HCT116 (cell line): ENCODE measurements around the gene CCND1. TPM values are rescaled to one million over a fixed set of nuclear protein-coding genes. Genes with fewer than 3 reads are reported as not detected.

Experiments used
- ATAC-seq: fragments of 200-7000 bp; cut with Tn5 transposase; 2 replicates; pipeline ENCODE4 v1.9.1; 2020; ENCODE audit warnings: mild to moderate bottlenecking, moderate library complexity
- BruUV-seq: library from RNA; stranded (reverse); fragments of 400-500 nt; replicated peaks from 2 replicates; lab custom pipeline; 2021; lab: Mats Ljungman, UMichigan
- CTCF ChIA-PET: fragments of 300-600 bp; sonication (Branson Sonifier 250); formaldehyde crosslinking; loops from one replicate; lab custom pipeline; 2021; ENCODE audit warnings: antibody characterized with exemption; lab: Charles Lee
- POLR2A ChIA-PET: fragments of 300-600, 350-600 bp; sonication (Branson Sonifier 250); formaldehyde crosslinking; loops from one replicate; lab custom pipeline; 2021; ENCODE audit warnings: antibody characterized with exemption; lab: Charles Lee
- RAD21 ChIA-PET, 2 experiments: fragments of 300-600 bp; sonication (Branson Sonifier 250); formaldehyde crosslinking; loops; one replicate each; lab custom pipeline; 2023; ENCODE audit warnings: low total read pairs in 2 of 2; ENCODE audit not compliant: uncharacterized antibody in 2 of 2, unreplicated experiment in 2 of 2, low non-redundant PET in 1 of 2; lab: Charles Lee
- DNase-seq: peaks from one replicate; pipeline ENCODE4 v3.0.0-alpha.2; 2010; ENCODE audit warnings: low read depth, low spot score
- H2AFZ ChIP-seq: fragments of 200-600 bp; shearing (Covaris generic), sonication (generic); 2 replicates; pipeline ENCODE4 v1.6.1; 2017; ENCODE audit warnings: low read depth, mixed run types, mixed read lengths, antibody characterized with exemption, low read length; ENCODE audit not compliant: poor library complexity, severe bottlenecking
- H3K27ac ChIP-seq: 2 replicates; pipeline ENCODE4 v1.5.1; 2012; ENCODE audit warnings: low read depth, low read length
- H3K27me3 ChIP-seq: fragments of 200-600 bp; sonication (generic); 2 replicates; pipeline ENCODE4 v1.6.1; 2016; ENCODE audit warnings: mixed run types, low read length, mixed read lengths; ENCODE audit not compliant: insufficient read depth
- H3K36me3 ChIP-seq, 2 experiments: fragments of 200-500 bp in 1 of 2; fragments of 200-600 bp in 1 of 2; sonication (Bioruptor generic) in 1 of 2; sonication (generic) in 1 of 2; 2 replicates each; pipeline versions ENCODE4 v1.5.1 to v1.6.1; 2014 to 2016; ENCODE audit warnings: low read length in 2 of 2, inconsistent platforms in 1 of 2, mixed read lengths in 1 of 2, mixed run types in 1 of 2; ENCODE audit not compliant: insufficient read depth in 2 of 2, control insufficient read depth in 1 of 2
- H3K4me1 ChIP-seq, 2 experiments: fragments of 200-600 bp in 1 of 2; sonication (generic) in 1 of 2; 2 replicates each; pipeline versions ENCODE4 v1.5.1 to v1.6.1; 2012 to 2017; ENCODE audit warnings: low read length in 2 of 2, inconsistent platforms in 1 of 2, mild to moderate bottlenecking in 1 of 2, mixed read lengths in 1 of 2, mixed run types in 1 of 2, moderate library complexity in 1 of 2; ENCODE audit not compliant: insufficient read depth in 2 of 2, control insufficient read depth in 1 of 2
- H3K4me2 ChIP-seq: fragments of 200-600 bp; sonication (generic); 2 replicates; pipeline ENCODE4 v1.6.1; 2017; ENCODE audit warnings: mixed run types, low read length, mixed read lengths
- H3K4me3 ChIP-seq, 2 experiments: fragments of 200-600 bp in 1 of 2; sonication (generic) in 1 of 2; replicated peaks in 1 of 2; 2 replicates each; pipeline ENCODE4 v1.5.1; 2011 to 2016; ENCODE audit warnings: low read length in 2 of 2, control low read depth in 1 of 2, low read depth in 1 of 2, mild to moderate bottlenecking in 1 of 2, mixed read lengths in 1 of 2, mixed run types in 1 of 2
- H3K79me2 ChIP-seq: fragments of 200-600 bp; sonication (generic); 2 replicates; pipeline ENCODE4 v1.6.1; 2017; ENCODE audit warnings: mild to moderate bottlenecking, mixed run types, low read length, moderate library complexity, mixed read lengths; ENCODE audit not compliant: insufficient read depth
- H3K9ac ChIP-seq: fragments of 200-600 bp; sonication (generic); 2 replicates; pipeline ENCODE4 v1.6.1; 2016; ENCODE audit warnings: low read length, mixed read lengths
- H3K9me2 ChIP-seq: fragments of 200-600 bp; sonication (generic), shearing (Covaris generic); 2 replicates; pipeline ENCODE4 v1.6.1; 2017; ENCODE audit warnings: mixed run types, mild to moderate bottlenecking, moderate library complexity; ENCODE audit not compliant: insufficient read depth
- H3K9me3 ChIP-seq, 2 experiments: fragments of 200-500 bp in 1 of 2; fragments of 200-600 bp in 1 of 2; sonication (Bioruptor generic) in 1 of 2; sonication (generic) in 1 of 2; 2 replicates each; pipeline ENCODE4 v1.6.1; 2014 to 2017; ENCODE audit warnings: low read length in 2 of 2, mixed read lengths in 2 of 2, inconsistent platforms in 1 of 2, low read depth in 1 of 2, mild to moderate bottlenecking in 1 of 2, mixed run types in 1 of 2, moderate library complexity in 1 of 2; ENCODE audit not compliant: control insufficient read depth in 1 of 2, insufficient read depth in 1 of 2
- H4K20me1 ChIP-seq: fragments of 200-600 bp; sonication (generic), shearing (Covaris generic); 2 replicates; pipeline ENCODE4 v1.6.1; 2017; ENCODE audit warnings: mixed run types, mild to moderate bottlenecking, moderate library complexity; ENCODE audit not compliant: insufficient read depth
- CBX3 ChIP-seq: IDR thresholded peaks from 2 replicates; pipeline ENCODE4 v1.6.1; 2012; ENCODE audit warnings: low read depth
- CTCF ChIP-seq, 3 experiments: fragments of 200-600 bp in 1 of 3; sonication (generic) in 1 of 3; IDR thresholded peaks in 2 of 3; conservative IDR thresholded peaks in 1 of 3; 2 replicates each; pipeline ENCODE4 v1.5.1; 2012 to 2017; ENCODE audit warnings: low read depth in 2 of 3, low read length in 2 of 3, antibody characterized with exemption in 1 of 3, borderline replicate concordance in 1 of 3, control low read depth in 1 of 3, mild to moderate bottlenecking in 1 of 3, mixed read lengths in 1 of 3, mixed run types in 1 of 3, moderate library complexity in 1 of 3; ENCODE audit not compliant: insufficient read depth in 1 of 3
- ELF1 ChIP-seq: IDR thresholded peaks from 2 replicates; pipeline ENCODE4 v1.6.1; 2012; ENCODE audit warnings: low read depth, borderline replicate concordance
- EZH2phosphoT487 ChIP-seq: fragments of 200-600 bp; IDR thresholded peaks from 2 replicates; pipeline ENCODE4 v1.6.1; 2018; ENCODE audit warnings: antibody characterized with exemption, borderline replicate concordance
- JUND ChIP-seq: IDR thresholded peaks from 2 replicates; pipeline ENCODE4 v1.6.1; 2012
- POLR2AphosphoS5 ChIP-seq: IDR thresholded peaks from 2 replicates; pipeline ENCODE4 v1.6.1; 2011; ENCODE audit warnings: mild to moderate bottlenecking, low read depth, low read length, moderate library complexity
- RAD21 ChIP-seq: IDR thresholded peaks from 2 replicates; pipeline ENCODE4 v1.6.1; 2012; ENCODE audit warnings: low read depth, mild to moderate bottlenecking
- REST ChIP-seq: IDR thresholded peaks from 2 replicates; pipeline ENCODE4 v1.6.1; 2012; ENCODE audit warnings: low read depth
- SP1 ChIP-seq: IDR thresholded peaks from 2 replicates; pipeline ENCODE4 v1.6.1; 2012; ENCODE audit warnings: low read depth
- YY1 ChIP-seq: IDR thresholded peaks from 2 replicates; pipeline ENCODE4 v1.6.1; 2011; ENCODE audit warnings: low read length, low read depth, moderate library complexity, mild to moderate bottlenecking; ENCODE audit not compliant: insufficient replicate concordance; ENCODE audit errors: extremely low read depth
- ZFX ChIP-seq: fragments of 450-650 bp; IDR thresholded peaks from 2 replicates; pipeline ENCODE4 v1.6.1; 2017
- intact Hi-C: fragments of 100-400 bp; cut with micrococcal nuclease; formaldehyde crosslinking; loops from 2 replicates; pipeline ENCODE4 v1.10.0; 2022
- total RNA-seq: library from RNA; stranded (reverse); gene quantifications from one replicate; pipeline ENCODE4 v1.2.1, GENCODE V29; 2021; ENCODE audit not compliant: unreplicated experiment
- TF ChIP-seq, protein P1 (sequence below): IDR thresholded peaks from 2 replicates; pipeline ENCODE4 v1.6.1; 2012

CCND1 gene
- total RNA-seq, 1 experiment from 2014 or later: 601 TPM

GRCh38 chr11:69594481-69594880, 46.5 kb upstream of the CCND1 start:
- Histone ChIP-seq H3K36me3 (no peaks in the 10 kb centered on the region), H3K4me1 (no peaks in the 10 kb centered on the region), H3K9ac (no peak overlapping the region), H4K20me1 (no peaks in the 10 kb centered on the region), H3K9me3 (no peaks in the 10 kb centered on the region; a peak in 1 of 4 replicates), H3K9me2 (no peaks in the 10 kb centered on the region), H3K79me2 (no peaks in the 10 kb centered on the region), H3K4me3 (no peak overlapping the region), H3K27ac (no peak overlapping the region), H3K4me2 (no peak overlapping the region), H3K27me3 (no peaks in the 10 kb centered on the region), H2AFZ (no peak overlapping the region)
- no peak for ATAC-seq
- TF ChIP-seq ELF1: no peak
- TF ChIP-seq, protein P1, sequence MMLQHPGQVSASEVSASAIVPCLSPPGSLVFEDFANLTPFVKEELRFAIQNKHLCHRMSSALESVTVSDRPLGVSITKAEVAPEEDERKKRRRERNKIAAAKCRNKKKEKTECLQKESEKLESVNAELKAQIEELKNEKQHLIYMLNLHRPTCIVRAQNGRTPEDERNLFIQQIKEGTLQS: no peak
- TF ChIP-seq ZFX: no peak
- ChIA-PET POLR2A (no interaction called here), CTCF (no interaction called here), RAD21 (no interaction called here)
- intact Hi-C loops: no loop called here
- BruUV-seq: no TSS peak
- no peak for DNase-seq

- Histone ChIP-seq H3K4me3 (no peak overlapping the region), H3K9me3 (no peaks in the 10 kb centered on the region; a peak in 1 of 4 replicates), H4K20me1 (no peaks in the 10 kb centered on the region), H3K27me3 (no peaks in the 10 kb centered on the region), H3K4me1 (no peaks in the 10 kb centered on the region), H3K4me2 (no peak overlapping the region), H3K27ac (no peak overlapping the region), H3K79me2 (no peaks in the 10 kb centered on the region), H2AFZ (no peak overlapping the region), H3K36me3 (no peaks in the 10 kb centered on the region), H3K9me2 (no peaks in the 10 kb centered on the region), H3K9ac (no peak overlapping the region)
- no TSS peak for BruUV-seq
- no peak for DNase-seq
- POLR2A ChIA-PET: no interaction called here
- no peak for ATAC-seq
- RAD21 ChIA-PET: no interaction called here
- CTCF ChIA-PET: no interaction called here
- intact Hi-C loops: no loop called here
- TF ChIP-seq, protein P1: no peak
- TF ChIP-seq POLR2AphosphoS5: no peak
- TF ChIP-seq CTCF (IDR thresholded peaks at IDR 0.05 in 2 of 3, conservative IDR thresholded peaks at IDR 0.05 in 1 of 3; ENCODE audit: borderline replicate concordance in 1 of 3, insufficient read depth in 1 of 3, low read depth in 2 of 3, low read length in 2 of 3): no peak
- no peak for TF ChIP-seq CBX3
- no peak for TF ChIP-seq REST
- TF ChIP-seq SP1: no peak
- TF ChIP-seq ELF1: no peak
- no peak for TF ChIP-seq JUND
- no peak for TF ChIP-seq EZH2phosphoT487
- no peak for TF ChIP-seq RAD21
- TF ChIP-seq YY1: no peak
Measured at GRCh38 chr11:69595805-69596665, 44.9 kb upstream of the CCND1 start.
